GM18526 (cell line): ENCODE measurements around the gene DAP.

Source experiments
- POLR2A ChIP-seq: IDR thresholded peaks from 3 replicates; pipeline ENCODE4 v1.6.1; 2011; ENCODE audit not compliant: insufficient read length; ENCODE audit errors: extremely low read depth

DAP gene

GRCh38 chr5:10747678-10748622, 13.1 kb downstream of the DAP start:
- TF ChIP-seq POLR2A: no peak

GRCh38 chr5:10746711-10747110, 14.3 kb downstream of the DAP start:
- TF ChIP-seq POLR2A: no peak

- no peak for TF ChIP-seq POLR2A
These were observed 15.9 kb downstream of the DAP start for GRCh38 chr5:10745133-10745532.

GRCh38 chr5:10744681-10745080, 16.4 kb downstream of the DAP start:
- no peak for TF ChIP-seq POLR2A

DNA sequence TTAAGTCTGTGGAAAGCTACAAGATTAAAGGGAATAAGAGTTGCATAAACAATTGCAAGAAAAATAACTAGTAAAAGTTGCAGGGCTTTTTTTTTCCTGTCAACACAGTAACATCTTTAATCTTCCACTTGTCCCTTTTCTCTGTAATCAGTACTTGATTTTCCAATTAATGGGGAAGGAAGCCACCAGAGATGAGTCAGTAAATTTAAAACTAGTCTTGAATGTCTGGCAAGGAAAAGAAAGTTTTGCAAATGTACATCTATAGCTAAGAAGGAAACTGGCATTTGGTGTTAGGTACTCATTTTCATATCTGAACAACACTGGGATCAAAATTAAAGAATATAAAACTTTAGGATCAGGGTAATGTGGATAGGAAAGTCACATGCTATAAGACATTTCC, 17.1 kb downstream of the DAP start:
- TF ChIP-seq POLR2A: no peak

DNA sequence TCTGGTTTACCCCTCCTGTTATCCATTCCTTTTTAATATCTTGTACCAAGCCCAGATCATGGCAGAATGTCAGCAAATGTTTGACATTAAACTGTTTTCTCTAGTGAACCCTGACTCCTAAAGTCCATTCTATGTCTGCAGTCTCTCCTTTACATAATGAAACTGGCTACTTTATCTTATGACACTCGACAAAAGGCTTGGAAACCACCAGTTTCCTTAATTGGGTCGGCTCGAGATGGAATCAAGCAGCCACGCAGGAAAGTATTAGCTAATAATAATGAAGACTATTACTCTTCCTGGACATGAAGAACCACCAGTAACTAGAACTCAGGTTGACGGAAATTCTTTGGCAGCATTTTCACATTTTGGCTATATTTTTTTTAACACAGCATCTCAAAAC, 17.5 kb downstream of the DAP start:
- no peak for TF ChIP-seq POLR2A

DNA sequence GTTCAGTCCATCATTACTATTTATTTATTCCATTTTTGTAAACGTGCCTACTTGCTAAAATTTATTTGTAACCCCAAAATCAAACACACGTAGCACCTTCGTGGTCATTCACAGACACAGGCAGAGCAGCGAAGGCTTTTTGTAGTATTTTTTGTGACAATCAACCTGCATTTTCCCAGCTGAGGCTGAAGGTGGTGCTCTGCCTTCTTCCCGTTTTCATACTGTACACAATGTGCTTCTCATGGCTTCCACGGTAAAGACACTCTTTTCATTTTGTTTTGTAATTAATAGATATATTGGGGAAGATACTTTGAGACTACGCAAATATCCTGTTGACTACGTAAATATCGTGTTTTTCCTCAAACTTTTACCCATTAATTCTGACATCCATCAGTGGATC, 19.4 kb downstream of the DAP start:
- no peak for TF ChIP-seq POLR2A

- TF ChIP-seq POLR2A: no peak
These were observed 20.6 kb downstream of the DAP start for GRCh38 chr5:10740384-10740783.

DNA sequence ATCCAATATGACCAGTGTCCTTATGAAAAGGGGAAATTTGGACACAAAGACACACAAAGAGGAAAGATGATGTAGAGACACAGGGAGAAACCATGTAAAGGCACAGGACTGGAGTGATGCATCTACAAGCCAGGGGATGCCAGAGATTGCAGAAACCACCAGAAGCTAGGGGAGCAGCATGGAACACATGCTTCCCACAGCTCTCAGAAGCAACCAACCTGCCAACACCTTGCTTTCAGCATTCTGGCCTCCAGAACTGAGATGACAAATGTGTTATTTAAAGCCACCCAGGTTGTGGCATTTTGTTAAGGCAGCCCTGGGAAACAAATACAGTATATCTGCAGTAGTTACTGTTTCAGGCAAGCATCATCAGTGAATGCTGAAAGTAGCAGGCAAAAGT, 23.2 kb downstream of the DAP start:
- no peak for TF ChIP-seq POLR2A

DNA sequence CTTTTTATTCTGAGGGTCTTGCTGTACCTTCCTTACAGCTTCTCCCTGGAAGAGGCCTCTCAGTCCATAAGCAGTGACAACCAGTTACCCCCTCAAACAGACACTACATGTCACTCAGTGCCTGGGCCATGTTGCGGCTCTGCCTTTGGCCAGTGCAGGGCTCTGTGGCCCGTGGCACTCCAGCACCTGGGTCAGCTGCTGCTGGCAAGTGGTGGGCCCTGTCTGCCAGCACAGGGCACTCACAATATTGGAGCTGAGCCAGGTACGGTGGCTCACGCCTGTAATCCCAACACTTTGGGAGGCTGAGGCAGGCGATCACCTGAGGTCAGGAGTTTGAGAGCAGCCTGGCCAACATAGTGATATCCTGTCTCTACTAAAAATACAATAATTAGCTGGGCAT, 24.2 kb downstream of the DAP start:
- no peak for TF ChIP-seq POLR2A

- TF ChIP-seq POLR2A: no peak
These were observed 24.7 kb downstream of the DAP start for GRCh38 chr5:10736354-10736753.

DNA sequence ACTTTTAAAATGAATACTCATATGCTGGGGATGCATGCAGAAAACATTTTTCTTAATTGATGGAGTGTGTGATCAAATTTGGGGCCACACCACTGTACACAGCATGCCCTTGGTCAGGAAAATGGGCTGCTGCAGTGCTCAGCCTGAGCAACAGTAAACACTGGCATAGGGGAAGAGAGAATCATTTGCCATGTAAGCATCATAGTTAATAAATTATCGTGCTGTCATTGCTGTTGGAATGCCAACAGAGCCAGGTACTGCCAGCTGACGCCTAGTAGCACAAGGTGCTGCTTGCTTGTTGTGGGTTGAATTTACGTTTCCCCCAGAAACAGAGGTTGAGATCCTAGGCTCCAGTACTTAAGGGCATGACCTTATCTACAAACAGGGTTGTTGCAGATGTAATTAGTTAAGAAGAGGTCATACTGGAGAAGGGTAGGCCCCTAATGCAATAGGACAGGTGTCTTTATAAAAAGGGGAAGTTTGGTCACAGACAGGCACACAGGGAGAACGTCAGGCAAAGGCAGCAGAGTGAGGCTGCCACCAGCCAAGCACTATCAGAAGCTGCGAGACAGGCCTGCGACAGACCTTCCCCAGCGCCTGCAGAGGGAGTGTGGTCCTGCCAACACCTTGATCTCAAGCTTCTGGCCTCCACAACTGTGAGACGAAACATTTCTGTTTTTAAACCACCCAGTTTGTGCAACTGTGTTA, 25.3 kb downstream of the DAP start:
- TF ChIP-seq POLR2A: no peak

DNA sequence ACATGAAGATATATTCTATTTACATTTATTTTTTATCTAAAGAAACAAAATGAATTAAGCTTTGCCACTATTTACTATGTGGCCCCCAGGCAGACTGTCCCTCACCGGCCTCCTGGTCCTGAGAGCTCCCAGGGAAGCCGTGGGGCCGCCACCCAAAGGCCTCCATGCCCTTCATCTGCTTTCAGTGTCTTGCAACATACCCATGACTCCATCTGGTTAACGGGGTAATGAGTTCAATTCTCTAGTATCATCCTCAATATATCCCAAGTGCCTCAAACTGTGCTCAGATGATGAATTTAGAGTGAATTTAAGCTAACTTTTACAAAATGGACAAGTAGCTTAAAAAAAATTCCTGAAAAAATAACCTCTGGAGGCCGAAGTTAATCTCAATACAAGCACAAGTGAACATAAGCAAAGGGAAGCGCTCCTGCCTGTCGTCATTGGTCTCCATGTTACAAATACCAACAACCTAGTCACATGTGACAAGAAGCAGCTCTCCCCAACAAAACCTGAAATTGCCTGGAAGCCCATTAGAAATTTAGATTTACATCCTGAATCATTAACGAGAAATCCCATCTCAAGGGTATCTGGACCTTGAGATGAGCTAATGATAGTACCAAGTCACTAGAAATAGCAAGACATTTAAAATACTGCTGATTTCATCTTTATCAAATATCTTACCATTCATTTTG, 26.1 kb downstream of the DAP start:
- TF ChIP-seq POLR2A: no peak

GRCh38 chr5:10734037-10734709, 26.9 kb downstream of the DAP start:
- no peak for TF ChIP-seq POLR2A

DNA sequence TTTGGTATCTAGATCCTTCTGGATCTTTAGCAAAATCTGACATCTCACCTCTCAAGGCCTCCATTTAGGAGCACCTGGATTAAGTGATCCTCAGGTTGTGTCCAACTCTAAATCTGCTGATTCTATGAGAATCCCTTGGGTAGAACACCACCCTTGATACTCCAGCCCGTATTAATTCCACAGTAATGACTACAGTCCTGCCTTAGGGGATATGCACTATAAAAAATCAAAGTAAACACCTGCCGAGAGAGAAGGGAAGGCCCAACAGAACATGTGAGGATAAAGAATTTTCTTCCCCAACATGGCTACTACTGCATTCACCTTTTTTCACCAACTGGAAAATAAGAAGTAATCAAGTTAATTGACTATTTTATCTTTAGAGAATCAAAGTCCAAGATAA, 27.6 kb downstream of the DAP start:
- TF ChIP-seq POLR2A: no peak
